Duodenal mucosa (tissue), 2 donors: ENCODE data around the gene LEAP2.
A peak's percentile ranks its signal among the peaks of the same experiment; 100 is the strongest.

Source experiments
- H3K27ac ChIP-seq: one replicate; pipeline ENCODE4 v1.7.0; 2013; ENCODE audit warnings: low read depth, low read length
- H3K27me3 ChIP-seq, 2 donors: one replicate each; pipeline ENCODE4 v1.7.0; 2013; ENCODE audit warnings: low read length in 2 of 2, control low read depth in 1 of 2; ENCODE audit not compliant: insufficient read depth in 2 of 2, control insufficient read depth in 1 of 2
- H3K36me3 ChIP-seq, 2 donors: one replicate each; pipeline ENCODE4 v1.7.0; 2013; ENCODE audit warnings: low read length in 2 of 2, control low read depth in 1 of 2; ENCODE audit not compliant: insufficient read depth in 2 of 2, control insufficient read depth in 1 of 2
- H3K4me1 ChIP-seq, 2 donors: one replicate each; pipeline ENCODE4 v1.7.0; 2013; ENCODE audit warnings: low read length in 2 of 2, control low read depth in 1 of 2; ENCODE audit not compliant: insufficient read depth in 2 of 2, control insufficient read depth in 1 of 2
- H3K4me3 ChIP-seq, 2 donors: one replicate each; pipeline ENCODE4 v1.7.0; 2013; ENCODE audit warnings: low read length in 2 of 2, low read depth in 1 of 2
- H3K9ac ChIP-seq, 2 donors: one replicate each; pipeline ENCODE4 v1.7.0; 2013; ENCODE audit warnings: low read length in 2 of 2, low read depth in 1 of 2
- H3K9me3 ChIP-seq, 2 donors: one replicate each; pipeline ENCODE4 v1.7.0; 2013; ENCODE audit warnings: low read length in 2 of 2, control low read depth in 1 of 2; ENCODE audit not compliant: control insufficient read depth in 1 of 2

The LEAP2 gene, protein sequence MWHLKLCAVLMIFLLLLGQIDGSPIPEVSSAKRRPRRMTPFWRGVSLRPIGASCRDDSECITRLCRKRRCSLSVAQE

DNA sequence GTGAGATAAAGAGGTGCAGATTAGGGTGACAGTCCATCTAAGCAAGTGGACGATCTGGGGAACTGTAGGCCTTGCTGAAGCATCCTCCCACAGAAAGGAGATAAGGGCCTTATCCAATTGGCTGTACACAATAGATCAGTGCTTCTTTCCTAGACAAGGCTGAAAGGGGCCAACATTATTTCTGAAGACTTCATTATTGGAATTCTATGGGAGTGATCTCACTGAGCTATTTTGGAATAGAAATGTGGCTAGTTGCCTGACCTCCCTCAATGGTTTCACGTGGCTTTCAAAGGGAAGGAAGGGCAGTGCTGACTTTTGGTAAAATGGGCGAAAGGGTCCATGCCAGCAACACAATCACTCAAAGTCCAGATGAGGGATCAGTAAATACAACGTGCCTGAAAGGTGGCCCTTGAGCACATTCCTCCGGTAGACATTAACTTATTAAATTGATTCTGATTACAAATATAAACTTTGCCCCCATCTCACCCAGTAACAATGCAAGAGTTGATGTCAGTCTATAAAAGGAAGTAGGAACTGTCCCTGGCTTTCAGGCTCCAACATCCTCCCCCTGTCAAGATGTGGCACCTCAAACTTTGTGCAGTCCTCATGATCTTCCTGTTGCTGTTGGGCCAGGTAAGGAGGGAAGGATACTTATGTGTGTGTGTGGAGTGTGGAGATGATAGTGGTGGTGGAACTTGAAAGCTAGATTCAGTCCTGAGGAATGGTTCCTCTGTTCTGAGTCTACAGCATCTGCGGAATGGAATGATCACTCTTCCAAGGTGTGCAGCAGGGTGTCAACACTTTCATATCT lies at the start of gene LEAP2:
Gene LEAP2 (plus strand): TSS at position 550 of the 811 bp plus-strand sequence. CDS start 27 bp downstream, at position 577.
- Histone ChIP-seq H3K27me3 (no peaks in the 10 kb centered on the region), H3K4me3 (peak within 1 kb of the TSS; percentile 44 to 53), H3K9ac (peak within 1 kb of the TSS; percentile 16 to 27), H3K4me1 (peaks cover 16 to 38% of the 10 kb centered on the region in 2 donors), H3K36me3 (peaks cover 29 to 33% of the 10 kb centered on the region in 2 donors), H3K9me3 (no peaks in the 10 kb centered on the region), H3K27ac (peak within 1 kb of the TSS; percentile 33)

DNA sequence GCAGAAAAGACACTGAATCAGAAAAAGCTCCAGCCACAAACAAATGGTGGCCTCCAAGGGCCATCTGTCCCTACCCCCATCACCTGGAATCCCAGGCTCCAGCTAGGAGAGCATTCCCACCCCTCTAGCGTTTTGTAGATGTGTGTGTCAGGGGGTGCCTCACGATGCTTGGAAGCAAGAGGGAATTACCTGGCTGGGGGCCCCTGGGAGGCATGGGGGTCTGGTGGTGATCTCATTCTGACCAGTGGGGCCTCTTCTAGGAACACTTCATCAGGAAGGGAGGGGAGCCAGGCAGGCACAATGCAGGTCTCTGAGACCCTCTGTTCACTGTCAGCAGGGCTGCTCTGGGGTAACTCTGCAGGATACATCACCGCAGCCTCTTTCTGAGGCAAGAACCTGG lies 49.0 kb upstream of the LEAP2 start:
- Histone ChIP-seq H3K9me3 (no peaks in the 10 kb centered on the region), H3K4me3 (no peak overlapping the region), H3K27me3 (peaks cover 0 to 4% of the 10 kb centered on the region in 2 donors), H3K36me3 (peaks cover 4 to 8% of the 10 kb centered on the region in 2 donors), H3K27ac (no peak overlapping the region), H3K4me1 (peaks cover 10 to 21% of the 10 kb centered on the region in 2 donors), H3K9ac (no peak overlapping the region)

DNA sequence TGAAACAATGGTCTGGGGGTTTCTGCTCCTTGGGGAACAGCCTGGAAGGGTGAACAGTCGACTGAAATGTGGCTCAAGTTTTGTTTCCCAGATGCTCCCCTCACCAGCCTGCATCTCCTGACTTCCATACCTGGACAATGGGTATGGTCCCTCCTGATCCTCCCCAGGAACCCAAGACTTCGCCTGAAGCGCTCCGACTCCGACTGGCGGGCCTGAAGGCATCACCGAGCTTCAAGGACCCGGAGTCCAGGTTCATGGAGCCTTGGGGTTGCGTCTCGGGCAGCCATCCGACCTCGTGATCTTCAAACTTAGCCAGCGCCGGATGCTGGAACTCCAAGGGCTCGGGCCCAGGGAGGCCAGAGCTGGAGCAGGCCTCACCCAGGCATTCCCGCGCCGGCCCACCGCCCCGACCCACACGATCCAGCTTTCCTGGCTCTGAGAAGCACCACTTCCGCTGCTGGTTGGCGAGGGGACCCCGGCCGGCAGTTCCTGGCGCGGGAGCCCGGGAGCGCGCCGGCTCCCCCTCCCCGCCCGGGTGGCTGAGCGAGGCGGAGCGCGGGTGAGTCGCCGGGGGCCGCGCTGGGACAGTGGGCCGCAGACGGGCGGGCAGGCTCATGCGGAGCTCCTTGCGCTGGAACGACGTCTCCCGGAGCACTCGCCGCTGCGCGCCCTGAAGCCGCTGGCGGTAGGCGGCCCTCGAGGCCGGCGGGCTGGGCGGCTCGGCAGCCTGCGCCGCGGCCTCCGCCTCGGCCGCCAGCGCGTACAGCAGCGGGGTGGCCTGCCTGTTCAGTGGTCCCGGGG lies 48.2 kb upstream of the LEAP2 start:
- H3K27me3 ChIP-seq: peaks cover 0 to 6% of the 10 kb centered on the region in 2 donors
- no peak overlapping the region for H3K9ac ChIP-seq
- H3K27ac ChIP-seq: no peak overlapping the region
- H3K36me3 ChIP-seq: peaks cover 4 to 8% of the 10 kb centered on the region in 2 donors
- H3K4me3 ChIP-seq: no peak overlapping the region
- peaks cover 14 to 16% of the 10 kb centered on the region in 2 donors for H3K4me1 ChIP-seq
- no peaks in the 10 kb centered on the region for H3K9me3 ChIP-seq

DNA sequence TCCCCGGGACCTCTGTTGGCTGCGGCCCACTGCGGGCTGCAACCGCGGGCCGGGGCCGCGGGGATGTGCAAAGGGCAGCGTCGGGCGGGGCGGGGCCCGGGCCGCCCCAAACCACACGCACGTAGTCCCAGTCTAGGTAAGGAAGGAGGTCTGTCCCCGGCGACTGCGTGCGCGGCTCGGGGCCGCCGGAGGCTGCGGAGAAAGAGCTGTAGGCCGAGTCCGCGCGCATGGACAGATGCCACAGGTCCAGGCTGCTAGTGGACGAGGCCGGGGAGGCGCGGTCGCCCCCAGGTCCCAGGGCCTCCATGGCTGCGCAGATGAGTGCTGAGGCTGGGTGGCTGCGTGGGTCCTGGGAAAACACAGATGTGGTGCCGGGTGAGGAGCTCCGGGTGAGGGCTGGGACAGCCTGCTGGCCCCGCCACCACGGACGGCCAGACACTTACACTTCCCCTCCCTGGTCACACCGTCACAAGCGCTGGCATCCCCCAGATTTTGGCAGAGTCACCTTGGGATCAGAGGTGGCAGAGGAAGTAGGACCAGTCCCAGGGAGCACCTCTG lies 47.6 kb upstream of the LEAP2 start:
- Histone ChIP-seq H3K27me3 (peaks cover 0 to 6% of the 10 kb centered on the region in 2 donors), H3K9ac (no peak overlapping the region), H3K4me3 (no peak overlapping the region), H3K36me3 (peaks cover 4 to 8% of the 10 kb centered on the region in 2 donors), H3K9me3 (no peaks in the 10 kb centered on the region), H3K27ac (no peak overlapping the region), H3K4me1 (peaks cover 14 to 16% of the 10 kb centered on the region in 2 donors)

DNA sequence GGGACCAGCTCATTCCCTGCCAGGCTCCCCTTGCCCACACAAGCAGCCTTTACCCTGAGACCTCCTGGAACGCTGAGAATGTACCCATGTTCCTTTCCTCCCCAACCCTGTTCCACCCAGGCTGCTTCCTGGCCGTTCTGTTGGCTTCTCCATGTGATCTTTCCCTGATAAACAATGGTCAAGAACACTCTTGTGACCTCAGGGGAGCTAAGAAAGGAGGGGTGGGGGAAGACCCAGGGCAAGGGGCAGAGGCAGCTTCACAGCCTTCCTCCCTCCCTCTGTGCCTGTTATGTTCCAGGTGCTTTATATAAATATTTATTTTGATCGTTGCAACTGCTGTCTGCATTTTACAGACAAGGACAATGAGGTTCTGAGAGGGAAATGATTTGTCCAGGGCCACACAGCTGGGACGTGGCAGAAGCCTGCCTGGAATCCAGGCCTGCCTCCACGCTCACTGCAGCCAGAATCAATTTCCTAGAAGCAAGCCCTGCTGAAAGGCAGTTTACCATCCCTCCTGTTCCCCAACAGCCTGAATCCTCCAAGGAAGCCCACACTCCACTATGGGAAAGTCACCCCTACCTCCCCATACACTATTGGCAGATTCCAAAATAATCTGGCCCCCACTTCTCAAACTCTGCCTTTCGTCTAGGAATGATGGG lies 46.9 kb upstream of the LEAP2 start:
- Histone ChIP-seq H3K4me1 (peaks cover 20 to 22% of the 10 kb centered on the region in 2 donors), H3K27me3 (peaks cover 0 to 6% of the 10 kb centered on the region in 2 donors), H3K9ac (no peak overlapping the region), H3K4me3 (no peak overlapping the region), H3K36me3 (peaks cover 4 to 8% of the 10 kb centered on the region in 2 donors), H3K27ac (no peak overlapping the region), H3K9me3 (no peaks in the 10 kb centered on the region)

DNA sequence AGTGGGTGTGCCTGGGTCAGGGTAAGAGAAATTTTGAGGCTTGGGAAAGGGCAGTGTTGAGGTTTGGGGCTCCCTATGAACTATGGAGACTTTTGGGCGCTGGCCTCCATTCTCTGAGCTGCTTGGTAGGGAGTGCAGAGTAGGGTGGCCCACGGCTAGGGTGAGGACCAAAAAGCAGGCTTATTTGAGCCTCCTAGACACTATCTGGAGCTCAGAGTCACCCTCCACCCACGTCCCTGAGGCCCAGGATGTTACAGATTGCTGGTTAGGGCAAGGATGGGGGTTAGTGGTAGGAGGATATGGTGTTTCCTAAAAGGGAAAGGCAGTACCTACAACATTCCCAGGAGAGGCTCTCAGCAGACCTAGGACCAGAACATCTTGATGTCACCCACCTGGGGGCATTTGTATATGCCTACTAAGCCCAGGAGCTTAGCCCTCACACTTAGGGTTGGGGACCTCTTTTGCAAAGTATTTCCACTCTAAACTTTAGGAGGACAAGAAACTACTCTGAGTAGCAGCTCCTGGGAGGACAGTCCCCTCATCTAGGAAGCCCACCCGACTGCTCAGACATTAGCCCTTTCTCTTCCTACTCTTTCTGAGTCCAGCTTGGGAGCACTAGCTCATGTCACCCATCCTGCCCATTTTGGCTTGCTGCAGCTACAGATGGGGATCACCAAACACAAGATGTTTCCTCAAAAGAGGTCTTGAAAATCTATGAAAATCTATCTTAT lies 45.4 kb upstream of the LEAP2 start:
- Histone ChIP-seq H3K36me3 (peaks cover 4 to 8% of the 10 kb centered on the region in 2 donors), H3K27me3 (peaks cover 0 to 6% of the 10 kb centered on the region in 2 donors), H3K4me3 (no peak overlapping the region), H3K9me3 (no peaks in the 10 kb centered on the region), H3K27ac (no peak overlapping the region), H3K9ac (no peak overlapping the region), H3K4me1 (peaks cover 21 to 24% of the 10 kb centered on the region in 2 donors)

DNA sequence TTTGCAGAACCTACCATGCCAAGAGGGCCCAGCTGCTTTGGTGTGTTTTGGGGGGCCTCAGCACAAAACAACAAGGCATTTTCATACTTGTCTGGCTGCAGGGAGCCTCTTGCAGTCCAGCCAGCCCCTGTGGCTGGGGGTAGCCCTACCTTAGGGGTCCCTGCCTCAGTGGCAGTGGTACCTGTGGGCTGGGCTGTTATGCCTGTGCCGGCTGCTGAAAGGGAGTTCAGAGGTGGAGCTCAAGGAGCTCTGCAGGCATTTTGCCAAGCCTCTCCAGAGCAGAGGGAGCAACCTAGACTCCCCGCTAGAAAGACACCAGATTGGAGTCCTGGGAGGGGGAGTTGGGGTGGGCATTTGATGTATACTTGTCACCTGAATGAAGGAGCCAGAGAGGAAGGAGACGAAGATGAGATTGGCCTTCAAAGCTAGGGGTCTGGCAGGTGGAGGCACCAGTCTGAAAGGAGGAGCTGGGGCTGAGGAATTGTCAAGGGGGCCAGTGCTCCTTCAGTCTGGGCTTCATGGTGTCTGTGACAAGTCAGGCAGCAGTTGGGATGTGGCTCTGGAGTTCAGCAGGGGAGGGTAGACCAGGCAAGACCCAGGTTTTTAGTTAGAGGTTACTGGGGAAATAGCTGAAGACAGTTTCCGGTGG lies 44.5 kb upstream of the LEAP2 start:
- H3K27ac ChIP-seq: no peak overlapping the region
- H3K27me3 ChIP-seq: peaks cover 0 to 6% of the 10 kb centered on the region in 2 donors
- peak overlapping the region; percentile 76 to 93 for H3K9ac ChIP-seq
- peaks cover 21 to 24% of the 10 kb centered on the region in 2 donors for H3K4me1 ChIP-seq
- peak overlapping the region; percentile 76 to 79 for H3K4me3 ChIP-seq
- peaks cover 4% of the 10 kb centered on the region in 2 donors for H3K36me3 ChIP-seq
- H3K9me3 ChIP-seq: no peaks in the 10 kb centered on the region

DNA sequence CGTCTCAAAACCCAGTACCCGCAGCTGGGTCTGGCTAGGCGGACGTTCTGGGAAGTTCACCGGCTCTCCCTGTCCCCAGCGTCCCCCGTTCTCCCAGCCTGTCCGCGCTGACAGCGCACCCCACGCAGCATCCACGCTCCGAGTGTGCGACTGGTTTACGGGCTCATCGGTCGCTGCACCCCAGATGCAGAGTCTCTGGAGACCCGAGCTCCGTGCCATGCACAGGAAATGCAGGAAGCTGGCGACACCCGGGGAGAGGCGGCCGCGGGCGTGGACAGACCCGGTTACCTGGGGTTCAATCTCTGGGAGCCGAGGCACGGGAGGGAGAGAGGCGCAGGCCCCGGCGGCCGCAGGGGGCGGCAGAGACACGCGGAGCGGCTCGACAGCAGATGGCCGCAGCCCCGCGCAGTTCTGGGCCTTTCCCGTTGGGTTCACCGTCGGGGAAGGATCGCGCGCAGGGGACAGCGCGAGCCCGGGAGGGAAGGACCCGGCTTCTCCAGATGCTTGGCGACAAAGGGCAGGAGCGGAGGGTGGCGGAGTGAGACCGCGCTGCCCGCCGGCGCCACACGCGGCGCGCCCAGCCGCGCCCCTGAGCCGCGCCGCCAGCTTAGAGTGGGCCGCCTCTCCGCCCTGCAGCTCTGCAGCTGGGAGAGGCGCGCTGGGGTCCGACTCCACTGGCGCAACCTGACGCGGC lies 43.6 kb upstream of the LEAP2 start:
- Histone ChIP-seq H3K4me1 (peaks cover 21 to 24% of the 10 kb centered on the region in 2 donors), H3K4me3 (peak overlapping the region; percentile 76 to 79), H3K9ac (peak overlapping the region; percentile 76 to 93), H3K36me3 (peaks cover 0 to 3% of the 10 kb centered on the region in 2 donors), H3K27ac (peak overlapping the region; percentile 80), H3K9me3 (no peaks in the 10 kb centered on the region), H3K27me3 (peaks cover 0 to 6% of the 10 kb centered on the region in 2 donors)
